ENCODE results near the gene STRN4.
A peak's percentile ranks its signal among the peaks of the same experiment; 100 is the strongest.
"Not testable (repeated sequence)": the region's sequence is repeated elsewhere in the genome, so short reads cannot be mapped to it uniquely, and the experiment has no call there.

Gene STRN4

GRCh38 chr19:46773018-46773399 is 26.8 kb upstream of the STRN4 start:
- no peak for DNase-seq

- DNase-seq = no peak
Measured at GRCh38 chr19:46772170-46773017, 26.1 kb upstream of the STRN4 start.

- not testable (repeated sequence) for DNase-seq
Measured at GRCh38 chr19:46768746-46769145, 22.5 kb upstream of the STRN4 start.

- DNase-seq = peak; percentile 61
Measured at GRCh38 chr19:46766569-46767317, 20.5 kb upstream of the STRN4 start.

GRCh38 chr19:46764817-46765291 is 18.6 kb upstream of the STRN4 start:
- DNase-seq = no peak

- peak; percentile 12 for DNase-seq
Measured at GRCh38 chr19:46762245-46762890, 16.1 kb upstream of the STRN4 start.

- DNase-seq = no peak
Measured at GRCh38 chr19:46761418-46761831, 15.2 kb upstream of the STRN4 start.

GRCh38 chr19:46760897-46761296 is 14.6 kb upstream of the STRN4 start:
- not testable (repeated sequence) for DNase-seq

- no peak for DNase-seq
Measured at GRCh38 chr19:46760363-46760762, 14.1 kb upstream of the STRN4 start.

- no peak for DNase-seq
Measured at GRCh38 chr19:46759817-46760333, 13.6 kb upstream of the STRN4 start.

- DNase-seq = no peak
Measured at GRCh38 chr19:46759206-46759605, 13.0 kb upstream of the STRN4 start.

GRCh38 chr19:46756544-46756888 is 10.3 kb upstream of the STRN4 start:
- DNase-seq = no peak

GRCh38 chr19:46755853-46756543 is 9.7 kb upstream of the STRN4 start:
- DNase-seq = no peak

GRCh38 chr19:46755077-46755852 is 9.0 kb upstream of the STRN4 start:
- DNase-seq = no peak

- peak; percentile 55 for DNase-seq
Measured at GRCh38 chr19:46753420-46754155, 7.3 kb upstream of the STRN4 start.

- DNase-seq = peak; percentile 34
Measured at GRCh38 chr19:46748325-46749109, 2.3 kb upstream of the STRN4 start.

- no peak for DNase-seq
Measured at GRCh38 chr19:46745521-46746280, 549 bp downstream of the STRN4 start, which contains the start of gene FKRP. FKRP (plus strand) TSS chr19:46746057; CDS start chr19:46755451, 9,394 bp downstream.

GRCh38 chr19:46745030-46745429 is 1.2 kb downstream of the STRN4 start:
- no peak for DNase-seq

- no peak for DNase-seq
Measured at GRCh38 chr19:46744005-46744691, 2.1 kb downstream of the STRN4 start.
